LNCAP (cell line): ENCODE results near the gene SLX4IP.

Experiments
- CTCF ChIP-seq: fragments of 450-650 bp; IDR thresholded peaks from 2 replicates; pipeline ENCODE4 v1.5.1; 2017; ENCODE audit warnings: mild to moderate bottlenecking

The SLX4IP gene

GRCh38 chr20:10557685-10558084 is 122.6 kb downstream of the SLX4IP start:
- TF ChIP-seq CTCF = no peak

- TF ChIP-seq CTCF = no peak
Measured at GRCh38 chr20:10558635-10559187, 123.6 kb downstream of the SLX4IP start.

- TF ChIP-seq CTCF = no peak
Measured at GRCh38 chr20:10559266-10559665, 124.2 kb downstream of the SLX4IP start.

GRCh38 chr20:10560686-10561085 is 125.6 kb downstream of the SLX4IP start:
- no peak for TF ChIP-seq CTCF

- no peak for TF ChIP-seq CTCF
Measured at GRCh38 chr20:10561302-10561701, 126.2 kb downstream of the SLX4IP start.

GRCh38 chr20:10562899-10563298 is 127.8 kb downstream of the SLX4IP start:
- TF ChIP-seq CTCF = no peak

- TF ChIP-seq CTCF = no peak
Measured at GRCh38 chr20:10563935-10564492, 128.9 kb downstream of the SLX4IP start.
